Measurements from ENCODE around the gene SMOC1.
A peak's percentile ranks its signal among the peaks of the same experiment; 100 is the strongest.

Gene SMOC1

DNA sequence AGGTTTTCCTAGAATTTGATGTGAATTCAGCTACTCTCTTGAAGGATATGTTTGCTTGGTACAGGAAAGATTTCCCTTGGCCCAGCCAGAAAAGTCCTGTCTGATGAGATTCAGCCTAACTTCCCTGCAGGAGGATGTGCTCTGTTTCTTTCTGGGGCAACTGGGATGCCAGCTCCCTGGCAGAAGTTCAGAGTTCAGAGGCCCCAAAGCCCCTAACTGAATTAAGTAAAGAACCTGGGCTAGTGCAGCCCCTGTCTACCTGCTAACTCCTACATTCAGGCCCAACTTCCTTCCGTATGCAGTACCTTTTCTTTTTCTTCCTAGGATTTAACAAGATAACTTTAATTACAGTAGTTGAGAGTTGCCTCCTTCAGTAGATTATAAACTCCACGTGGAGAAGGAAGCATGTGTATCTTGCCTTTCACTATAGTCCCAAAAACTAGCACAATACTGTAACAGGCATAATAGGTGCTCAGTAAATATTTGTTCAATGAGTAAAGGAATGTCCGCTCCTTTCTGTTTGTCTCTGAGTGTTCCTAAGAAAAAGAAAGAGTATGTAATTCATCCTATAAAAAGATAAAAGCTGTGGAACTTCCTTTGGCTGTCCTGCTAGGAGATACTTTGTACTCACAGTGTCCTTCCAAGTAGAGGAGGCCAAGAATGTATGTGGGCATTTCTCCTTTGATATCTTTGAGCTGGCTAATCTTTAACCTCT lies 168.5 kb downstream of the SMOC1 start:
- DNase-seq = no peak

- DNase-seq = no peak
Observed at GRCh38 chr14:70048313-70048654, 169.1 kb downstream of the SMOC1 start.

- DNase-seq = no peak
Observed at GRCh38 chr14:70049605-70050004, 170.4 kb downstream of the SMOC1 start.

- DNase-seq = no peak
Observed at GRCh38 chr14:70050136-70050535, 170.9 kb downstream of the SMOC1 start.

DNA sequence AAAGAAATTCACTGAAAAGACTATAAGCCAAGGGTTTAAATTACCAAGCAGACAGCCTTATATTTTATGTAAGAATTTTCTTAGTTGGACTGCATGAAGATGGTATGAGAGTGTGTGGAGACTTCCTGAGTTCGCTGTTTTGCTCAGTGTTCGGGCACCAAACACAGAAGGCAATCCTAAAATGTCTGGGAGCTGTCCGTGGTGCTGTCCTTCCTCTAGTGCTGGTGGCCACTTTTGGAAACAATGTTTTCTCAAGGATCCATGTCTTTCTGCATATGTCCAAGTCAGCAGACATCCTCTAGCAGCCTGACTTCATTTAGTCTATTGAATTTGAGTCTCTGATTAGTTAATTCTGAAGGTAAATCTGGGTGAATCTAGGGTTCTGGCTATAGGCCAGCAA lies 173.8 kb downstream of the SMOC1 start:
- no peak for DNase-seq

DNA sequence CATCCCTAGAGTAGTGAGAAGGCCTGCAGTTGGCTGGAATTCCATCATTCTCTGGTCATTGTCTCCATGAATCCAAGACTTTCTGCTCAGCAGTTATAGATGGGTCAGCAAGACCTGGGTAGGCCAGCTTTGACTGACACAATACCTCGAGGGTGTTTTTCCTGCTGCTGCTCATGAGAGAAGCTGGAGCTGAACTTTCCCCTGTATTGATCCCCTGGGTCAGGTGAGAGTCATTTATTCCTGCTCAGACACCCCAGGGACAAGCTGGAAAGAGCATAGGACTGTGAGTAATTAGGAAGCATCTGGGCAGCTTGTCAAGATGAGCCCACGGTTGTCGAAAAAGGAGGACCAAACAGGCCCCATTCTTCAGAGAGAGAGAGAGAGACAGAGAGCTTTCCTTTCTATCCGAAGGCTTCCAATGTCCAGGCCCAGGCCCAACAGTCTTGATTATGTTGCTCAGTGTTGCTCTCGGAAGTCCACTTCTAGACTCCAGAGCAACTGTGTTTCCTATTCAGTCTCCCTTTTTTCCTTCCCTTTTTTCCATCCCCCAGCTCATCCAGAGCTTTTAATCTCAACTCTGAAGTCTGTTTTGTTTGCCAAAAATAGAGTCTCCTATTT lies 178.4 kb downstream of the SMOC1 start:
- DNase-seq = no peak

- no peak for DNase-seq
Observed at GRCh38 chr14:70059545-70059944, 180.3 kb downstream of the SMOC1 start.

DNA sequence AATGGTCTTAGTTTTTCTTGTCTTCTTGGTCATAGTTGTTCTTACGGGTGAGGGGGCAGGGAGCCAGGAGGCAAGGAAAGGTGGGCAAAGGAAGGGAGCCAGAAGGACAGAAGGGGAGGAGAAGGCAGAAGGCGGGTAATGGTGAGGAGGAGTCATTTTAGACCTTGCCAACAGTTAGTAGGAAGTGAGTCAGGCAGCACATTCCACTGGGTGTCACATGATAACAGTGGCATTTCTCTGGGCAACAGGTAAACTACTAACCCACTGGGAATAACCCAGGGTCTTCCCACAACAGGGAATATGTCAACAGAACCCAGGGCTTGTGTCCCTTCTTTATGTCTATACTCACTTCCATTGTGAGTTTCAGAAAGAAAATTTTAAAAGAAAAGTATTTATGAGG lies 181.9 kb downstream of the SMOC1 start:
- no peak for DNase-seq

GRCh38 chr14:70064136-70064865 lies 185.1 kb downstream of the SMOC1 start:
- no peak for DNase-seq

- DNase-seq = no peak
Observed at GRCh38 chr14:70067810-70068209, 188.6 kb downstream of the SMOC1 start.

- DNase-seq = no peak
Observed at GRCh38 chr14:70069186-70069585, 190.0 kb downstream of the SMOC1 start.

DNA sequence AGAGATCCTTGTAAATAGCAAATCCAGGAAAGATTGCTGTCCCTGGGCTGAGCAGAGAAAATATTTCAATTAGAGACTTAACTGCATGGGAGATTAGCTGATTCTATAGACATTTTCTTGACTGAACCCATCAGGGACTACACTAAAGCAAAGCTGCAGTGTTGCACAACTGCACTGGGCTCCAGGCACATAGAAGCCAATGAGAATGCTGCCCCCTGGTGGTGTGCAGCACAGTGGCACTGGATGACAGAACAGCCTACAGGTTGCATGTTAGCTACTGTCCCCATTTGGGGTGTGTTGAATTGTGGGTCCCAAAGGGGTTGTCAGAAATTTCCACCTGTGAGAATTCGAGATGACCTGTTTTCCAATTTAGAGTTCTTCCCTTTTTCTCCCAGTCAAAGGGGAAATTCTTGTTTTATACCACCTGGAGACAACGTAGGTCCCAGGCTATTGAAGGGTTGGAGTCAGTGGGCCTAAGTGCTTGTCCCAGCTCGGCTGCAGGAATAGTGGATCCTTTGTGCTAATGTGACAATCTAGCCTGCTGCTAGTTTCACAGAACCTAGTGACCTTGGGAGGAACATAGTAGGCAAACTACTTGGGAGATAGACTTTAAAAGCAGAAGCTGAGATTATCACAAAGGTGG lies 194.8 kb downstream of the SMOC1 start:
- DNase-seq = peak; percentile 62

DNA sequence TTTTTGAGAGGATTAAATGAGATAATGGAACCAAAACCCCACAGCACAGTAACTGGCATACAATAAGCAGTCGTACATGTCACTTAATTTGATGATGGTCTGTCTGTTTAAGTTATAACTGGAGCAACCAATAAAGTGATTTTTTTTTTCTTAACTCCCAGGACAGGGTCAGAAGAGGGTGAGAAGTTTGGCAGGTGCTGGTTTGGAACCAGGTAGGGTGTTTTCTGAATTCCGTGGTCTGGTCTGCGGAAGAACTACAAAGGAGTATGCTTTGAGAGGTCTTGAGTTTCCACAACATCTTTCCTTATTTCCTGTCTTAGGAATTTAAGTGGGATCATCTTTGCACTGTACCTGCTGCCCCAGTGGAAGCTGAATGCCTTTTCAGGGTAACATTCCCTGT lies 197.8 kb downstream of the SMOC1 start:
- no peak for DNase-seq

DNA sequence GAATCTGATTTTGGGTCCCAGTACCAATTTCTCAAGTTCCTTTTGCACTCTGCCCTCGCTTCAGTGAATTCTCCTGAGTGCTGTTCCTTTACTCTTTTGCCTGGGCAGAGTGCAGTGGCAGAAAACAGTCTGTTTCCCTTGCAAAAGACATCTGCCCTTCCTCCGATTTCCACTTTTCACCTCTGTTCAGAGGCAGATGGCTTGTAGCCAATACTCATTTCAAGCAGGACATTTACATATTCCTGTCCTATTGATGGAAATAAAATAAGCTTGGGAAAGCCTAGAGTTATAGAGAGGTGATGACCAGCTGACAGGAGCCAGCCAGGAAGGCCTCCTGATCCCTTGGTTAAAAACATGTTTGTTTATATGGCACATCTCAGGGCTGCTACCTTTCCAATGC lies 198.5 kb downstream of the SMOC1 start:
- DNase-seq = no peak

DNA sequence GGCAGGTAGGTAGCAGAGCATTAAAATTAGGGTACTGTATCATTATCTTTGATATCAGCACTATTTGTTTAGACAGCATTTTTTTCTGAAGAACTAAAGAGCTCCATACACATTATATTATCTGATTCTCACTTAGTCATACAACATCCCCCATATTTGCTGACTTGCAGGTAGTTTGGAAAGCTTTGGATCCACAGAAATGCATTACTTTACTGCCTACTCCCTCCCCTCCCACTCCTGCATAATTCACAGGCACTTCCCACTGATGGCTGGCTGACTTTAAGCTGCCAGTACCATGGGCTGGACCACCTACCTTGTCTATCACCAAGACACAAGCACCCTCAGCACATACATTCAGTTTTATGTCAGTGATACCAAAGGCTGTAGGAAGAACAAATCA lies 199.1 kb downstream of the SMOC1 start:
- no peak for DNase-seq

DNA sequence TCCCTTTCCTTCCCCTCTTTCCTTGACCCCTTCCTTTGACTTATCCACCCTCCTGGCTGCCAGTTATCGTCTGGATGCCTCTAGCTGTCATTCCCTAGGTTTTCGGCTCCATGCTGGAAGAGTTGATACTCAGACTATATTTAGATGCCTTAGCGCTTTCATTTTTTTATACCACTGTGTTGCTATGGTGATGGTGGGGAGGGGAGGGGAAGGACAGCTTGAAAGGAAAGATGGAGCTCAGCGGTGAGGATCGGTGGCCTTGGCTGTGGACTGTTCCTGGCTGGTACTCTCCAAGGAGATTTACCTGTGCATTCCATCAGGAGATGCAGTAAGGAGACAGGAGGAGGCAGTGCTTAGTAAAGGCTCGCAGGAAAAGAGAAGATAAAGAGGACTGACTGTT lies 200.9 kb downstream of the SMOC1 start:
- DNase-seq = no peak
